ENCODE measurements around the gene PRKCH. TPM values are rescaled to one million over a fixed set of nuclear protein-coding genes. Genes with fewer than 3 reads are reported as not detected.

The PRKCH gene
- total RNA-seq, 1 experiment from 2014 or later: 5.2 TPM

- Histone ChIP-seq H3K14ac (ENCODE audit: insufficient read depth, low read length) (no peak overlapping the region), H3K4me1 (ENCODE audit: insufficient read depth, low read length) (peaks cover 5% of the 10 kb centered on the region; the same call in 1 of the 2 replicates), H3K79me1 (ENCODE audit: insufficient read depth, low read depth, low read length, poor library complexity, severe bottlenecking) (no peaks in the 10 kb centered on the region), H4K5ac (ENCODE audit: insufficient read length, low read depth, low read length) (no peak overlapping the region), H4K8ac (replicated peaks; ENCODE audit: insufficient read length, low read depth, low read length) (no peak overlapping the region), H2AK5ac (ENCODE audit: insufficient read length, low read length) (no peak overlapping the region), H3K27me3 (ENCODE audit: insufficient read depth, low read length) (no peaks in the 10 kb centered on the region), H3K23me2 (ENCODE audit: insufficient read length, low read depth, low read length, poor library complexity, severe bottlenecking) (no peaks in the 10 kb centered on the region), H2BK15ac (ENCODE audit: low read depth, low read length) (no peak overlapping the region), H2AFZ (ENCODE audit: low read length) (no peak overlapping the region), H3K9ac (ENCODE audit: extremely low read depth, insufficient read length, low read length) (no peak overlapping the region), H2BK5ac (ENCODE audit: insufficient read length, low read length) (no peak overlapping the region), H2BK20ac (ENCODE audit: low read depth, low read length, poor library complexity, severe bottlenecking) (no peak overlapping the region), H4K20me1 (ENCODE audit: control insufficient read depth, insufficient read depth, insufficient read length) (no peaks in the 10 kb centered on the region), H3K18ac (ENCODE audit: insufficient read length, low read depth, low read length) (no peak overlapping the region), H3K27ac (ENCODE audit: insufficient read length, low read depth, low read length) (no peak overlapping the region), H4K91ac (ENCODE audit: insufficient read length, low read depth, low read length) (no peak overlapping the region), H3K4me2 (ENCODE audit: insufficient read depth, insufficient read length, low read length) (peak overlapping the region; percentile 24), H2BK12ac (ENCODE audit: insufficient read length, low read depth, low read length) (no peak overlapping the region), H3K23ac (ENCODE audit: insufficient read length, low read depth, low read length) (no peak overlapping the region), H3K4ac (ENCODE audit: low read depth, low read length) (no peak overlapping the region), H3T11ph (ENCODE audit: low read length) (no peak overlapping the region), H3K9me3 (ENCODE audit: control insufficient read depth, low read depth, low read length) (no peaks in the 10 kb centered on the region), H3K79me2 (ENCODE audit: insufficient read depth, low read length) (no peaks in the 10 kb centered on the region), H3K56ac (ENCODE audit: insufficient read length, low read depth, low read length) (no peak overlapping the region), H2BK120ac (ENCODE audit: low read depth, low read length, poor library complexity, severe bottlenecking) (no peak overlapping the region)
- Mint-ChIP-seq H3K4me1 (peaks cover 32 to 35% of the 10 kb centered on the region in 2 experiments), H3K27ac (peak overlapping the region in 2 of 3 experiments; percentile 25 to 64; a peak in 4 of 7 replicates), H3K36me3 (ENCODE audit: insufficient read depth in 1 of 3, low read depth in 3 of 3) (peaks cover 0 to 8% (median 0%) of the 10 kb centered on the region in 3 experiments; a peak in 2 of 7 replicates), H3K4me3 (no peak overlapping the region; a peak in 1 of 5 replicates), H3K9me3 (peaks cover 3 to 11% of the 10 kb centered on the region in 2 experiments; a peak in 2 of 5 replicates), H3K27me3 (ENCODE audit: low read depth) (peaks cover 4% of the 10 kb centered on the region)
- peak; percentile 39 for DNase-seq
- WGBS (ENCODE audit: extremely low coverage, insufficient read length, low lambda C conversion rate): no CpG with 5 or more reads among the region's 7 CpGs
- no peak for TF ChIP-seq CTCF (conservative IDR thresholded peaks at IDR 0.05)
Measured at GRCh38 chr14:61300754-61301153, 20.6 kb upstream of the PRKCH start.
